Left lung (tissue), 10 donors: ENCODE results near the gene POLR3G. TPM values are rescaled to one million over a fixed set of nuclear protein-coding genes. Genes with fewer than 3 reads are reported as not detected.

Experiments used
- ATAC-seq: fragments of 200-7000 bp; cut with Tn5 transposase; one replicate; pipeline ENCODE4 v1.9.1; 2020; ENCODE audit warnings: moderate library complexity
- DNase-seq, 4 donors: peaks; one replicate each; pipeline ENCODE4 v3.0.0-alpha.2; 2013 to 2020
- H3K27ac ChIP-seq, 2 donors: fragments of 200-600 bp; sonication (generic) in 1 of 2; one replicate each; pipeline versions ENCODE4 v1.5.0 to v1.8.0; 2020 to 2021
- H3K27me3 ChIP-seq, 2 donors: fragments of 200-600 bp; sonication (generic) in 1 of 2; one replicate each; pipeline versions ENCODE4 v1.5.0 to v1.8.0; 2020 to 2021
- H3K36me3 ChIP-seq, 2 donors: fragments of 200-600 bp; sonication (generic) in 1 of 2; one replicate each; pipeline versions ENCODE4 v1.5.0 to v1.8.0; 2020 to 2021
- H3K4me1 ChIP-seq, 2 donors: fragments of 200-600 bp; one replicate each; pipeline ENCODE4 v1.8.0; 2021
- H3K4me3 ChIP-seq, 2 donors: fragments of 200-600 bp; sonication (generic) in 1 of 2; one replicate each; pipeline versions ENCODE4 v1.5.0 to v1.8.0; 2020 to 2021; ENCODE audit warnings: mild to moderate bottlenecking in 1 of 2
- H3K9me3 ChIP-seq, 2 donors: fragments of 200-600 bp; sonication (generic) in 1 of 2; one replicate each; pipeline versions ENCODE4 v1.5.0 to v1.8.0; 2020 to 2021
- CTCF ChIP-seq, 2 donors: fragments of 200-600 bp; sonication (generic) in 1 of 2; IDR thresholded peaks; one replicate each; pipeline versions ENCODE4 v1.5.0 to v1.8.0; 2021; ENCODE audit warnings: antibody characterized with exemption in 2 of 2
- intact Hi-C, 2 donors: fragments of 100-400 bp; cut with DNase I; formaldehyde crosslinking; loops; one replicate each; pipeline versions ENCODE4 v1.11.2 to v1.14.2; 2022
- polyA plus RNA-seq, 6 donors: library from polyadenylated mRNA; unstranded; fragments of 120-200 nt; gene quantifications; one replicate each; pipeline ENCODE4 v1.2.1, GENCODE V29; 2013; ENCODE audit not compliant: insufficient read length in 6 of 6
- total RNA-seq, 2 donors: library from RNA; stranded (reverse); fragmentation: NEBNext Ultra II Directional; extraction: Animal tissue kit (Norgen Biotek cat#: 25700); gene quantifications; one replicate each; pipeline ENCODE4 v1.2.1, GENCODE V29; 2021
- donor health status: DM: no; HTN: yes; CAD: no.
- donor health status: DM: no; HTN: no; CAD: no.

The POLR3G gene
- total and polyA plus RNA-seq, 8 donors, result 2.0 to 4.5 (median 3.5) TPM

GRCh38 chr5:90554358-90555006 lies 79.8 kb downstream of the POLR3G start:
- no peak for TF ChIP-seq CTCF (IDR thresholded peaks at IDR 0.05)
- Histone ChIP-seq H3K4me1 (peaks cover 0 to 13% of the 10 kb centered on the region in 2 donors), H3K9me3 (no peaks in the 10 kb centered on the region), H3K27ac (no peak overlapping the region), H3K27me3 (peaks cover 25 to 75% of the 10 kb centered on the region in 2 donors), H3K4me3 (no peak overlapping the region), H3K36me3 (no peaks in the 10 kb centered on the region)
- ATAC-seq (no peak), DNase-seq (no peak)
- intact Hi-C loops, result no loop called here

- no peak for DNase-seq
Measured at GRCh38 chr5:90555666-90556065, 81.0 kb downstream of the POLR3G start.

GRCh38 chr5:90557391-90557790 lies 82.7 kb downstream of the POLR3G start:
- Histone ChIP-seq H3K9me3 (no peaks in the 10 kb centered on the region), H3K27me3 (peaks cover 31 to 90% of the 10 kb centered on the region in 2 donors), H3K4me1 (peaks cover 0 to 13% of the 10 kb centered on the region in 2 donors), H3K4me3 (peak overlapping the region in 1 of 2 donors; percentile 37), H3K36me3 (no peaks in the 10 kb centered on the region), H3K27ac (no peak overlapping the region)
- TF ChIP-seq CTCF (IDR thresholded peaks at IDR 0.05), result no peak
- no peak for ATAC-seq
- no peak for DNase-seq
- intact Hi-C loops, result no loop called here

More at GRCh38 chr5:90555666-90556065, 81.0 kb downstream of the POLR3G start:
- no peak for TF ChIP-seq CTCF (IDR thresholded peaks at IDR 0.05)
- intact Hi-C loops, result no loop called here
- H3K27ac ChIP-seq, result no peak overlapping the region
- no peaks in the 10 kb centered on the region for H3K9me3 ChIP-seq
- no peak overlapping the region for H3K4me3 ChIP-seq
- ATAC-seq, result no peak
- H3K4me1 ChIP-seq, result peaks cover 0 to 13% of the 10 kb centered on the region in 2 donors
- H3K36me3 ChIP-seq, result no peaks in the 10 kb centered on the region
- peaks cover 31 to 86% of the 10 kb centered on the region in 2 donors for H3K27me3 ChIP-seq

GRCh38 chr5:90557871-90558270 lies 83.2 kb downstream of the POLR3G start:
- H3K36me3 ChIP-seq, result no peaks in the 10 kb centered on the region
- peak overlapping the region in 1 of 2 donors; percentile 24 for H3K27ac ChIP-seq
- DNase-seq, result no peak
- no peaks in the 10 kb centered on the region for H3K9me3 ChIP-seq
- H3K4me1 ChIP-seq, result peaks cover 0 to 13% of the 10 kb centered on the region in 2 donors
- peak overlapping the region in 1 of 2 donors; percentile 37 for H3K4me3 ChIP-seq
- intact Hi-C loops, result no loop called here
- no peak for TF ChIP-seq CTCF (IDR thresholded peaks at IDR 0.05)
- peak; percentile 9 for ATAC-seq
- H3K27me3 ChIP-seq, result peaks cover 31 to 90% of the 10 kb centered on the region in 2 donors

- Histone ChIP-seq H3K36me3 (no peaks in the 10 kb centered on the region), H3K27me3 (peaks cover 28 to 85% of the 10 kb centered on the region in 2 donors), H3K9me3 (no peaks in the 10 kb centered on the region), H3K27ac (peak within 1 kb of the TSS; percentile 49 to 51), H3K4me1 (peaks cover 0 to 13% of the 10 kb centered on the region in 2 donors), H3K4me3 (peak within 1 kb of the TSS; percentile 16 to 37)
- TF ChIP-seq CTCF (IDR thresholded peaks at IDR 0.05), result no peak
- DNase-seq, result peak; percentile 52 to 90 (median 88)
- intact Hi-C loops, result no loop called here
- peak; percentile 96 for ATAC-seq
Measured at GRCh38 chr5:90558344-90559192, 83.9 kb downstream of the POLR3G start, which contains the start of gene ADGRV1. Gene ADGRV1 (plus strand): TSS chr5:90558797. CDS start chr5:90558896, 99 bp downstream.
